PFSK-1 (cell line): ENCODE results near the gene MOAP1.

Experiments used
- FOXP2 ChIP-seq: optimal IDR thresholded peaks from 2 replicates; pipeline ENCODE3; 2011; ENCODE audit warnings: borderline replicate concordance, control low read depth, inconsistent platforms; ENCODE audit not compliant: insufficient read depth; ENCODE audit errors: extremely low read length, extremely low read depth
- POLR2AphosphoS5 ChIP-seq: IDR thresholded peaks from 2 replicates; pipeline ENCODE4 v1.6.1; 2012; ENCODE audit warnings: low read depth, mild to moderate bottlenecking, control low read depth, low read length, moderate library complexity
- SIN3A ChIP-seq: IDR thresholded peaks from 2 replicates; pipeline ENCODE4 v1.6.1; 2012; ENCODE audit warnings: mild to moderate bottlenecking, low read length, moderate library complexity, borderline replicate concordance; ENCODE audit not compliant: insufficient read depth
- TAF1 ChIP-seq: IDR thresholded peaks from 2 replicates; pipeline ENCODE4 v1.6.1; 2012; ENCODE audit warnings: low read length, control low read depth, borderline replicate concordance; ENCODE audit not compliant: insufficient read depth
- TF ChIP-seq, protein P1 (sequence below), 2 experiments: IDR thresholded peaks; 2 replicates each; pipeline versions ENCODE4 v1.6.1 to v1.8.0; 2011 to 2012; ENCODE audit warnings: low read depth in 2 of 2, low read length in 2 of 2, control low read depth in 1 of 2, inconsistent platforms in 1 of 2, mild to moderate bottlenecking in 1 of 2, moderate library complexity in 1 of 2; ENCODE audit not compliant: insufficient read depth in 1 of 2

The MOAP1 gene

DNA sequence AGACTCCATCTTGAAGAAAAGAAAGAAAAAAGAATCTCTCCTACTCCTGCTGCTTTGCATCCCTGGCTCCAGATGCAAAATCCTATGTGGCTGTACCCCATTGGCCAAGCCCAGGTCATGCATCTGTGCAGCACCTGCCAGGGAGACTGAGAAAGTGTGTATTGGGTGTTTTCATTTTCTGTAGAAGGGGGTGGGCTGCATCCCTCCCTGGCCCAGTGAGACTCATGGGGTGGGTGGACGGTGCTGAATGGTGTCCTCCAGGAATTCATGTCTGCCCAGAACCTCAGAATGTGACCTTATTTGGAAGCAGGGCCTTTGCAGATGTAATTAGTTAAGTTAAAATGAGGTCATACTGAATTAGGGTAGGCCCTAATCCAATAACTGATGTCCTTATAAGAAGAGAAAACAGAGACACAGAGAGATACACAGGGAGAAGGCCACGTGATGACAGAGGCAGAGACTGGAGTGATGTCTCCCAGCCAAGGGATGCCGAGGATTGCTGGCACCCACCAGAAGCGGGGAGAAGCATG lies 23.2 kb downstream of the MOAP1 start:
- no peak for TF ChIP-seq FOXP2

DNA sequence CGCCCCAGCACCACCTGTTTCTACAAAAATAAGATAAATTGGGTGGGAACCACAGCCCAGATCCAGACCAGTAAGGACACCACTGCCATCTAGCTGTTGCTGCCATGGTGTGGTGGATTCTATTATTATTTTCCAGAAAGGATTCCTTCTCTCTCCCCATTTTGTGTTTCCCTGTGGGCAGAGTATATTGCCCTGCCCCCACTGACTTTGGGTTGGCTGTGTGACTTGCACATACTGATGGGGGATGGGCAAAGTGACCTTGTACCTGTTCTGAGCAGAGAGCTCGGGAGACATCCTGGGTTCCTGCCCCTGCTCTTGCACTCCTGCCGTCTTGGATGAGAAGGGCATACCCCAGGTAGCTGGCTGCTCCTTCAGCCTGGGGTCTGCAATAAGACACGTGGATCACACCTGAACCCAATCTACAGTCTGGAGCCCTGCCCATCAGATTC lies 24.3 kb downstream of the MOAP1 start:
- TF ChIP-seq, protein P1, sequence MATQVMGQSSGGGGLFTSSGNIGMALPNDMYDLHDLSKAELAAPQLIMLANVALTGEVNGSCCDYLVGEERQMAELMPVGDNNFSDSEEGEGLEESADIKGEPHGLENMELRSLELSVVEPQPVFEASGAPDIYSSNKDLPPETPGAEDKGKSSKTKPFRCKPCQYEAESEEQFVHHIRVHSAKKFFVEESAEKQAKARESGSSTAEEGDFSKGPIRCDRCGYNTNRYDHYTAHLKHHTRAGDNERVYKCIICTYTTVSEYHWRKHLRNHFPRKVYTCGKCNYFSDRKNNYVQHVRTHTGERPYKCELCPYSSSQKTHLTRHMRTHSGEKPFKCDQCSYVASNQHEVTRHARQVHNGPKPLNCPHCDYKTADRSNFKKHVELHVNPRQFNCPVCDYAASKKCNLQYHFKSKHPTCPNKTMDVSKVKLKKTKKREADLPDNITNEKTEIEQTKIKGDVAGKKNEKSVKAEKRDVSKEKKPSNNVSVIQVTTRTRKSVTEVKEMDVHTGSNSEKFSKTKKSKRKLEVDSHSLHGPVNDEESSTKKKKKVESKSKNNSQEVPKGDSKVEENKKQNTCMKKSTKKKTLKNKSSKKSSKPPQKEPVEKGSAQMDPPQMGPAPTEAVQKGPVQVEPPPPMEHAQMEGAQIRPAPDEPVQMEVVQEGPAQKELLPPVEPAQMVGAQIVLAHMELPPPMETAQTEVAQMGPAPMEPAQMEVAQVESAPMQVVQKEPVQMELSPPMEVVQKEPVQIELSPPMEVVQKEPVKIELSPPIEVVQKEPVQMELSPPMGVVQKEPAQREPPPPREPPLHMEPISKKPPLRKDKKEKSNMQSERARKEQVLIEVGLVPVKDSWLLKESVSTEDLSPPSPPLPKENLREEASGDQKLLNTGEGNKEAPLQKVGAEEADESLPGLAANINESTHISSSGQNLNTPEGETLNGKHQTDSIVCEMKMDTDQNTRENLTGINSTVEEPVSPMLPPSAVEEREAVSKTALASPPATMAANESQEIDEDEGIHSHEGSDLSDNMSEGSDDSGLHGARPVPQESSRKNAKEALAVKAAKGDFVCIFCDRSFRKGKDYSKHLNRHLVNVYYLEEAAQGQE (IDR thresholded peaks at IDR 0.05; ENCODE audit: insufficient read depth in 1 of 2, low read depth in 2 of 2, low read length in 2 of 2) = no peak
- TF ChIP-seq TAF1 (no peak), POLR2AphosphoS5 (no peak), SIN3A (no peak), FOXP2 (no peak)

GRCh38 chr14:93156693-93157369 lies 27.9 kb downstream of the MOAP1 start:
- TF ChIP-seq, protein P1 (IDR thresholded peaks at IDR 0.05; ENCODE audit: insufficient read depth in 1 of 2, low read depth in 2 of 2, low read length in 2 of 2) = no peak
- TF ChIP-seq TAF1 = no peak
- TF ChIP-seq FOXP2 = no peak
- no peak for TF ChIP-seq SIN3A

- no peak for TF ChIP-seq POLR2AphosphoS5
- TF ChIP-seq, protein P1 (IDR thresholded peaks at IDR 0.05; ENCODE audit: insufficient read depth in 1 of 2, low read depth in 2 of 2, low read length in 2 of 2) = no peak
Measured at GRCh38 chr14:93155667-93156066, 29.0 kb downstream of the MOAP1 start.

DNA sequence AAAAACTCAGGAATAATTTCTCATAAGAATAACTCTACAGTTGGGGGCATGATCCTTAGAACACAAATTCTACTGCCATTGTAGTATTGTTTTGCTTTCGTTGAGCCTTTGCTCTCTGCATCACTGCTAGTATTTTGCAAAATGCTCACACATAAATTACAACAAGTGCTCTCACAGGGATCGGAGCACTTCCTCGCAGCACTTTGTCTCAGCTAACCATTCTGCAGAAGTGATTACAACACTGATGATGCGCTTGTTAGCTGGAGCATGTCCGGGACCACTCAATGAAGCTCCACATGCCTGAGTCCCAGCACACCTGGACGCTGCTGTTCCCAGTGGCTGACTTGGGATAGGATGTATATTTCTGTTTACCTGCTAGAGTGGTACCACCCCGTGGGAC lies 31.6 kb downstream of the MOAP1 start:
- TF ChIP-seq TAF1 (no peak), SIN3A (no peak), FOXP2 (no peak), POLR2AphosphoS5 (no peak)
- TF ChIP-seq, protein P1 (IDR thresholded peaks at IDR 0.05; ENCODE audit: insufficient read depth in 1 of 2, low read depth in 2 of 2, low read length in 2 of 2) = no peak
